NT2/D1 (cell line): ENCODE measurements around the gene STARD3.

Experiments used
- DNase-seq: peaks from one replicate; pipeline ENCODE4 v3.0.0-alpha.2; 2011; ENCODE audit warnings: low read depth, low spot score
- H3K27me3 ChIP-seq: 2 replicates; pipeline ENCODE4 v1.6.0; 2011; ENCODE audit warnings: mild to moderate bottlenecking; ENCODE audit not compliant: insufficient read length, insufficient read depth
- H3K36me3 ChIP-seq: 2 replicates; pipeline ENCODE4 v1.6.1; 2011; ENCODE audit warnings: mild to moderate bottlenecking, low read length, mixed read lengths; ENCODE audit not compliant: insufficient read depth, insufficient read length
- H3K4me1 ChIP-seq: 2 replicates; pipeline ENCODE4 v1.5.1; 2011; ENCODE audit not compliant: insufficient read depth, insufficient read length
- H3K4me3 ChIP-seq: 2 replicates; pipeline ENCODE4 v1.5.1; 2011; ENCODE audit warnings: low read depth; ENCODE audit not compliant: insufficient read length
- H3K9ac ChIP-seq: 2 replicates; pipeline ENCODE4 v1.6.0; 2011; ENCODE audit warnings: low read depth; ENCODE audit not compliant: insufficient read length
- H3K9me3 ChIP-seq: 2 replicates; pipeline ENCODE4 v1.5.1; 2011; ENCODE audit warnings: mild to moderate bottlenecking, low read length; ENCODE audit not compliant: insufficient read depth
- SUZ12 ChIP-seq: IDR thresholded peaks from 2 replicates; pipeline ENCODE4 v1.6.1; 2011; ENCODE audit not compliant: insufficient read length, insufficient read depth; ENCODE audit errors: extremely low read depth
- YY1 ChIP-seq: IDR thresholded peaks from 2 replicates; pipeline ENCODE4 v1.6.1; 2011; ENCODE audit not compliant: insufficient read length, insufficient read depth
- ZNF274 ChIP-seq: IDR thresholded peaks from 2 replicates; pipeline ENCODE4 v1.6.1; 2011; ENCODE audit warnings: mild to moderate bottlenecking, low read depth, low read length

STARD3 gene

DNA sequence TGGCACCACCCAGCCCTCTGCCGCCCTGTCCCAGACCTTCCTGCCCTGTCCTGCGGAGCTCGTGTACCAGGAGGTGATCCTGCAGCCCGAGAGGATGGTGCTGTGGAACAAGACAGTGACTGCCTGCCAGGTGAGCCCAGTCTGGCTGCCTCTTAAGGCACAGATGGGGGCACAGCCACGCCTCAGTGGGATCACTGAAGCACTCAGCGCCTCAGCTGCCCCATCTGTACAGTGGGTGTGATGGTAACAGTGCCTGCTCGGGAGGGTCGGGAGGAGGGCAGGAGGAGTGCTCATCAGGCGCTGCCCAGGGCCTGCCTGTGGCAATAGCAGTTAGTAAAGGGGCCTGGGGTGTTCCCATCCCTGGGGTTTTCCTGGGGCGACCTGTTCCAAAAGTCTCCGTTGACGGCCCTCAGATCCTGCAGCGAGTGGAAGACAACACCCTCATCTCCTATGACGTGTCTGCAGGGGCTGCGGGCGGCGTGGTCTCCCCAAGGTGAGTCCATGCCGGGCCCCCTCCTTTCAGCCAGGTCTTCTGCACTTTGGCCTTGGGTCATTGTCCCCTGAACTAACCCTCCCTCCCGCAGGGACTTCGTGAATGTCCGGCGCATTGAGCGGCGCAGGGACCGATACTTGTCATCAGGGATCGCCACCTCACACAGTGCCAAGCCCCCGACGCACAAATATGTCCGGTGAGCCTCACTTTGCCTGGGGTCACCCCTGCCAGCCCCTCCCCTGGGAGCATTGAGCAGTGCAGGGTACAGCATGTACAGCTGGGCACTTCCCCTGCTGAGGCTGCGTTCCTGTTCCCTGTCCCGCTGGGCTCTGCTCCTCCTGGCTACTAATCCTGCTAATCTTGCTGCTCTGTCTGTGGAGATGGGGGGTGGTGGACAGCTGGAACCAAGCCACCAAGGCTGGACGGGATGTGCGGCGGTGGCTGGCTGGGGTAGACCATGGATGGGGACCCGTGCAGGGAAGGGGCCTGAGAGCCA is 23.7 kb downstream of the STARD3 start:
- Histone ChIP-seq H3K4me3 (no peak overlapping the region), H3K9me3 (no peaks in the 10 kb centered on the region), H3K27me3 (no peaks in the 10 kb centered on the region), H3K4me1 (peaks cover 34% of the 10 kb centered on the region), H3K36me3 (peaks cover 60% of the 10 kb centered on the region), H3K9ac (no peak overlapping the region)
- DNase-seq: no peak
- TF ChIP-seq ZNF274: no peak
- no peak for TF ChIP-seq YY1
- no peak for TF ChIP-seq SUZ12

GRCh38 chr17:39661744-39662541 is 25.0 kb downstream of the STARD3 start:
- DNase-seq: no peak
- Histone ChIP-seq H3K4me3 (no peak overlapping the region), H3K9ac (no peak overlapping the region), H3K9me3 (no peaks in the 10 kb centered on the region), H3K4me1 (peaks cover 42% of the 10 kb centered on the region), H3K27me3 (peaks cover 7% of the 10 kb centered on the region), H3K36me3 (peaks cover 51% of the 10 kb centered on the region)
- no peak for TF ChIP-seq SUZ12
- TF ChIP-seq YY1: no peak
- TF ChIP-seq ZNF274: no peak

DNA sequence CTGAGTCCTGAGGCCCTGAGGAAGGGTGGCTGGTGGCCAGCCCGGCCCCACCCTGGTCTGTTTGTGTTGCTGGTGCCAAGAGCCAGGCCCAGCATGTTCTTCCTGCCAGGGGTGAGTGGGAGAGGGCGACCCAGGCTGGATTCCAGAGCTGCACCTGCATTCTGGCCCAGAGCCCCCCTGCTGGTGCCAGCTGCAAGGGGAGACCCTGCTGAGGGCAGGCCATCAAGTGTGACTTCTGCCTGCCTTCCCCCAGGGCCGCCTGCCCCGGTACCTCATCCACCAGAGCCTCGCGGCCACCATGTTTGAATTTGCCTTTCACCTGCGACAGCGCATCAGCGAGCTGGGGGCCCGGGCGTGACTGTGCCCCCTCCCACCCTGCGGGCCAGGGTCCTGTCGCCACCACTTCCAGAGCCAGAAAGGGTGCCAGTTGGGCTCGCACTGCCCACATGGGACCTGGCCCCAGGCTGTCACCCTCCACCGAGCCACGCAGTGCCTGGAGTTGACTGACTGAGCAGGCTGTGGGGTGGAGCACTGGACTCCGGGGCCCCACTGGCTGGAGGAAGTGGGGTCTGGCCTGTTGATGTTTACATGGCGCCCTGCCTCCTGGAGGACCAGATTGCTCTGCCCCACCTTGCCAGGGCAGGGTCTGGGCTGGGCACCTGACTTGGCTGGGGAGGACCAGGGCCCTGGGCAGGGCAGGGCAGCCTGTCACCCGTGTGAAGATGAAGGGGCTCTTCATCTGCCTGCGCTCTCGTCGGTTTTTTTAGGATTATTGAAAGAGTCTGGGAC is 25.8 kb downstream of the STARD3 start:
- peak overlapping the region; percentile 56 for H3K9ac ChIP-seq
- no peak for DNase-seq
- peaks cover 43% of the 10 kb centered on the region for H3K4me1 ChIP-seq
- TF ChIP-seq ZNF274 (no peak), YY1 (no peak), SUZ12 (no peak)
- H3K9me3 ChIP-seq: no peaks in the 10 kb centered on the region
- H3K36me3 ChIP-seq: peaks cover 47% of the 10 kb centered on the region
- H3K4me3 ChIP-seq: peak overlapping the region; percentile 8
- peaks cover 12% of the 10 kb centered on the region for H3K27me3 ChIP-seq

DNA sequence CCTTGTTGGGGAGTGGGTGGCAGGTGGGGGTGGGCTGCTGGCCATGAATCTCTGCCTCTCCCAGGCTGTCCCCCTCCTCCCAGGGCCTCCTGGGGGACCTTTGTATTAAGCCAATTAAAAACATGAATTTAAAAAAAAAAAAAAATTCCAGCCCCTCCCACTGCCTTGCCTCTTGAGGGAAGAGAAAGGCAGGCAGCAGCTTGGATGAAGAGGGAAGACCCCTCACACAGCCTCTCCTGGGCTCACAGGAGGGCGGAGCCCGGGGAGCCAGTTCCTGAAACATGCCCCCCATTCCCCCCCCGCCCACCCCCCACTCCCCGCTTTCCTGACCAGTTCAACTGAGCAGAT is 26.4 kb downstream of the STARD3 start:
- peaks cover 15% of the 10 kb centered on the region for H3K27me3 ChIP-seq
- H3K36me3 ChIP-seq: peaks cover 43% of the 10 kb centered on the region
- TF ChIP-seq SUZ12 (no peak), ZNF274 (no peak), YY1 (no peak)
- H3K4me1 ChIP-seq: peaks cover 41% of the 10 kb centered on the region
- no peaks in the 10 kb centered on the region for H3K9me3 ChIP-seq
- DNase-seq: no peak
- H3K9ac ChIP-seq: peak overlapping the region; percentile 56
- no peak overlapping the region for H3K4me3 ChIP-seq

DNA sequence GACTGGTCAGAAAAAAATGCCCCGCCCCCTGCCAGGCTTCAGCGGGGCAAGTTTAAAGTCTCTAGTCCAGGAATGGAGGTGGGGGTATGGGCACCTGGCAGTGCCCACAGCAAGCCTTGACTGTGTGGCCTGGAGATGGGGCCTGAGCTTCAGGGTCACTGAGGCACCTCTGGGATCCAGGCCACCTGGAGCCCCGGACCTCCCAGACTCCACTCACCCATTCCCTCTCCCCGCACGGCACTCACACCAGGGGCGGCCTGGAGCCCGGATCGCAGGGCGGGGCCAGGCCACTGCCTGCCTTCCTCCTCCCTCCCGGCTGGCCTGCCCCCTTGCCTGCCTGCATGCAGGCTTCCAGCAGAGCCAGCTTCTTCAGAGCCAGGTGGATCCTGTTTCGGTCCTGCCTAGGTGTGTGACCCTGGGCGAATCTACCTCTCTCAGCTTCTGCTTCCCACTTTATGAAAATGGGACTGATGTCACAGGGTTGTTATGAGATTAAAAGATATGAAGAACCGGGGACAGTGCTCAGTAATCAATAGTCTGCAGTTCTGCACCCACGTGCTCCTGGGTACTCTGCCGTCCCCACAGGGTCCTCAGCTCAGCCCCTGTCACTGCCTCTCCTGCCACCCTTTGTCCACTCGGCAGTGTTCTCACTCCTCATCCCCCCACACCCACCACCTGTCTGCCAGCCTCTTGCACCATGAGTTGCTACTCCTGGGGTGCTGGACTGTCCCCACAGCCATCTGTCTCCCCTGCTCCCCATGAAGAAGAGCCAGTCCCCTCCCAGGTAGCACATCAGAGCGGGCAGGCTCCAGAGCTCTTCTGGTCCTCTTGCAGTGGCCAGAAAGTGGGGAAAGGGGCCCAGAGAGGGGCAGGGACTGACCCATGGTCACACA is 27.0 kb downstream of the STARD3 start:
- Histone ChIP-seq H3K4me3 (peak overlapping the region; percentile 15), H3K9ac (peak overlapping the region; percentile 57), H3K27me3 (peaks cover 19% of the 10 kb centered on the region), H3K4me1 (peaks cover 41% of the 10 kb centered on the region), H3K36me3 (peaks cover 37% of the 10 kb centered on the region), H3K9me3 (no peaks in the 10 kb centered on the region)
- no peak for TF ChIP-seq ZNF274
- no peak for TF ChIP-seq SUZ12
- TF ChIP-seq YY1: no peak
- no peak for DNase-seq

- no peaks in the 10 kb centered on the region for H3K9me3 ChIP-seq
- H3K27me3 ChIP-seq: peaks cover 27% of the 10 kb centered on the region
- no peak within 1 kb of the TSS for H3K4me3 ChIP-seq
- peaks cover 39% of the 10 kb centered on the region for H3K4me1 ChIP-seq
- no peak for DNase-seq
- peak within 1 kb of the TSS; percentile 54 for H3K9ac ChIP-seq
- peaks cover 31% of the 10 kb centered on the region for H3K36me3 ChIP-seq
- TF ChIP-seq SUZ12 (no peak), ZNF274 (no peak), YY1 (no peak)
These were observed 27.9 kb downstream of the STARD3 start, which contains the start of gene TCAP for GRCh38 chr17:39664581-39665561. Gene TCAP (plus strand): TSS chr17:39665349. CDS start chr17:39665360, 11 bp downstream.
